HCT116 (cell line): ENCODE data around the gene RIN3. TPM values are rescaled to one million over a fixed set of nuclear protein-coding genes. Genes with fewer than 3 reads are reported as not detected.
A peak's percentile ranks its signal among the peaks of the same experiment; 100 is the strongest.

ENCODE experiments used
- ATAC-seq: fragments of 200-7000 bp; cut with Tn5 transposase; 2 replicates; pipeline ENCODE4 v1.9.1; 2020; ENCODE audit warnings: mild to moderate bottlenecking, moderate library complexity
- BruUV-seq: library from RNA; stranded (reverse); fragments of 400-500 nt; replicated peaks from 2 replicates; lab custom pipeline; 2021; lab: Mats Ljungman, UMichigan
- CTCF ChIA-PET: fragments of 300-600 bp; sonication (Branson Sonifier 250); formaldehyde crosslinking; loops from one replicate; lab custom pipeline; 2021; ENCODE audit warnings: antibody characterized with exemption; lab: Charles Lee
- POLR2A ChIA-PET: fragments of 300-600, 350-600 bp; sonication (Branson Sonifier 250); formaldehyde crosslinking; loops from one replicate; lab custom pipeline; 2021; ENCODE audit warnings: antibody characterized with exemption; lab: Charles Lee
- RAD21 ChIA-PET, 2 experiments: fragments of 300-600 bp; sonication (Branson Sonifier 250); formaldehyde crosslinking; loops; one replicate each; lab custom pipeline; 2023; ENCODE audit warnings: low total read pairs in 2 of 2; ENCODE audit not compliant: uncharacterized antibody in 2 of 2, unreplicated experiment in 2 of 2, low non-redundant PET in 1 of 2; lab: Charles Lee
- DNase-seq: peaks from one replicate; pipeline ENCODE4 v3.0.0-alpha.2; 2010; ENCODE audit warnings: low read depth, low spot score
- H2AFZ ChIP-seq: fragments of 200-600 bp; shearing (Covaris generic), sonication (generic); 2 replicates; pipeline ENCODE4 v1.6.1; 2017; ENCODE audit warnings: low read depth, mixed run types, mixed read lengths, antibody characterized with exemption, low read length; ENCODE audit not compliant: poor library complexity, severe bottlenecking
- H3K27ac ChIP-seq: 2 replicates; pipeline ENCODE4 v1.5.1; 2012; ENCODE audit warnings: low read depth, low read length
- H3K27me3 ChIP-seq: fragments of 200-600 bp; sonication (generic); 2 replicates; pipeline ENCODE4 v1.6.1; 2016; ENCODE audit warnings: mixed run types, low read length, mixed read lengths; ENCODE audit not compliant: insufficient read depth
- H3K36me3 ChIP-seq, 2 experiments: fragments of 200-500 bp in 1 of 2; fragments of 200-600 bp in 1 of 2; sonication (Bioruptor generic) in 1 of 2; sonication (generic) in 1 of 2; 2 replicates each; pipeline versions ENCODE4 v1.5.1 to v1.6.1; 2014 to 2016; ENCODE audit warnings: low read length in 2 of 2, inconsistent platforms in 1 of 2, mixed read lengths in 1 of 2, mixed run types in 1 of 2; ENCODE audit not compliant: insufficient read depth in 2 of 2, control insufficient read depth in 1 of 2
- H3K4me1 ChIP-seq, 2 experiments: fragments of 200-600 bp in 1 of 2; sonication (generic) in 1 of 2; 2 replicates each; pipeline versions ENCODE4 v1.5.1 to v1.6.1; 2012 to 2017; ENCODE audit warnings: low read length in 2 of 2, inconsistent platforms in 1 of 2, mild to moderate bottlenecking in 1 of 2, mixed read lengths in 1 of 2, mixed run types in 1 of 2, moderate library complexity in 1 of 2; ENCODE audit not compliant: insufficient read depth in 2 of 2, control insufficient read depth in 1 of 2
- H3K4me2 ChIP-seq: fragments of 200-600 bp; sonication (generic); 2 replicates; pipeline ENCODE4 v1.6.1; 2017; ENCODE audit warnings: mixed run types, low read length, mixed read lengths
- H3K4me3 ChIP-seq, 2 experiments: fragments of 200-600 bp in 1 of 2; sonication (generic) in 1 of 2; replicated peaks in 1 of 2; 2 replicates each; pipeline ENCODE4 v1.5.1; 2011 to 2016; ENCODE audit warnings: low read length in 2 of 2, control low read depth in 1 of 2, low read depth in 1 of 2, mild to moderate bottlenecking in 1 of 2, mixed read lengths in 1 of 2, mixed run types in 1 of 2
- H3K79me2 ChIP-seq: fragments of 200-600 bp; sonication (generic); 2 replicates; pipeline ENCODE4 v1.6.1; 2017; ENCODE audit warnings: mild to moderate bottlenecking, mixed run types, low read length, moderate library complexity, mixed read lengths; ENCODE audit not compliant: insufficient read depth
- H3K9ac ChIP-seq: fragments of 200-600 bp; sonication (generic); 2 replicates; pipeline ENCODE4 v1.6.1; 2016; ENCODE audit warnings: low read length, mixed read lengths
- H3K9me2 ChIP-seq: fragments of 200-600 bp; sonication (generic), shearing (Covaris generic); 2 replicates; pipeline ENCODE4 v1.6.1; 2017; ENCODE audit warnings: mixed run types, mild to moderate bottlenecking, moderate library complexity; ENCODE audit not compliant: insufficient read depth
- H3K9me3 ChIP-seq, 2 experiments: fragments of 200-500 bp in 1 of 2; fragments of 200-600 bp in 1 of 2; sonication (Bioruptor generic) in 1 of 2; sonication (generic) in 1 of 2; 2 replicates each; pipeline ENCODE4 v1.6.1; 2014 to 2017; ENCODE audit warnings: low read length in 2 of 2, mixed read lengths in 2 of 2, inconsistent platforms in 1 of 2, low read depth in 1 of 2, mild to moderate bottlenecking in 1 of 2, mixed run types in 1 of 2, moderate library complexity in 1 of 2; ENCODE audit not compliant: control insufficient read depth in 1 of 2, insufficient read depth in 1 of 2
- H4K20me1 ChIP-seq: fragments of 200-600 bp; sonication (generic), shearing (Covaris generic); 2 replicates; pipeline ENCODE4 v1.6.1; 2017; ENCODE audit warnings: mixed run types, mild to moderate bottlenecking, moderate library complexity; ENCODE audit not compliant: insufficient read depth
- CBX3 ChIP-seq: IDR thresholded peaks from 2 replicates; pipeline ENCODE4 v1.6.1; 2012; ENCODE audit warnings: low read depth
- MAX ChIP-seq: IDR thresholded peaks from 2 replicates; pipeline ENCODE4 v1.6.1; 2012
- POLR2AphosphoS5 ChIP-seq: IDR thresholded peaks from 2 replicates; pipeline ENCODE4 v1.6.1; 2011; ENCODE audit warnings: mild to moderate bottlenecking, low read depth, low read length, moderate library complexity
- SP1 ChIP-seq: IDR thresholded peaks from 2 replicates; pipeline ENCODE4 v1.6.1; 2012; ENCODE audit warnings: low read depth
- intact Hi-C: fragments of 100-400 bp; cut with micrococcal nuclease; formaldehyde crosslinking; loops from 2 replicates; pipeline ENCODE4 v1.10.0; 2022
- total RNA-seq: library from RNA; stranded (reverse); gene quantifications from one replicate; pipeline ENCODE4 v1.2.1, GENCODE V29; 2021; ENCODE audit not compliant: unreplicated experiment

The RIN3 gene
- total RNA-seq, 1 experiment from 2014 or later, result 22.2 TPM

DNA sequence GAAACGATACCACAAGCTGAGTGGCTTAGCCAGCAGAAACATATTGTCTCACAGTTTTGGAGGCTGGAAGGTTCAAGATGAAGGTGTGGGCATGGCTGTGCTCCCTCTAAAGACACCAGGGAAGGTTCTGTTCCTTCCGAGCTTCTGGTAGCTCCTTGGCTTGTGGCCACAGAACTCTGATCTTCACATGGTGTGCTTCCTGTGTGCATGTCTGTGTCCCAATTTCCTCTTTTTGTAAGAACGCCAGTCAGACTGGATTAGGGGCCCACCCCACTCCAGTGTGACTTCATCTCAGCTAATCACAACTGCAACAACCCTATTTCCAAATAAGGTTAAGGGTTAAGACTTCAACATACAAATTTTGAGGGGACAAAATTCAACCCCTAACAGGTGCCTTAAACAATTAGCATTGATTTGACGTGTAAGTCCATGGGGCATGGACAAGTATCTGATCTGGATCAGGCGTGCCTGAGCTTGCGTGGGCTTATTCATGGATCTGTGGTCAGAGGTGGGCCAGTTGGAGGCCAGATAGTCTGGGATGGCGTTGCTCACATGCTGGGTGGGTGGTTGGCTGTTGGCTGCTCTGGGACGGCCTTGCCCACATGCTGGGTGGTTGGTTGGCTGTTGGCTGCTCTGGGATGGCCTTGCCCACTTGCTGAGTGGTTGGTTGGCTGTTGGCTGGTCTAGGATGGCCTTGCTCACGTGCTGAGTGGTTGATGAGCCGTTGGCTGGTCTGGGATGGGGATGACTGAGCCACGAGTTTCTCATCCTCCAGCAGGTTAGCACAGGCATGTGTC, 146.4 kb downstream of the RIN3 start:
- Histone ChIP-seq H3K27me3 (no peaks in the 10 kb centered on the region), H3K9me3 (no peaks in the 10 kb centered on the region), H3K79me2 (no peaks in the 10 kb centered on the region), H3K4me1 (no peaks in the 10 kb centered on the region), H3K9me2 (no peaks in the 10 kb centered on the region), H3K4me2 (no peak overlapping the region), H3K27ac (no peak overlapping the region), H3K36me3 (no peaks in the 10 kb centered on the region), H3K4me3 (no peak overlapping the region), H2AFZ (no peak overlapping the region), H3K9ac (no peak overlapping the region), H4K20me1 (no peaks in the 10 kb centered on the region)
- intact Hi-C loops, result no loop called here
- ChIA-PET RAD21 (no interaction called here), POLR2A (no interaction called here), CTCF (no interaction called here)
- TF ChIP-seq SP1, result no peak
- ATAC-seq (no peak), DNase-seq (no peak)
- TSS peak; percentile 16 for BruUV-seq

GRCh38 chr14:92660571-92660970, 147.0 kb downstream of the RIN3 start:
- DNase-seq (no peak), ATAC-seq (no peak)
- BruUV-seq, result no TSS peak
- H3K36me3 ChIP-seq, result no peaks in the 10 kb centered on the region
- H3K4me3 ChIP-seq, result no peak overlapping the region
- POLR2A ChIA-PET, result no interaction called here
- intact Hi-C loops, result no loop called here
- H4K20me1 ChIP-seq, result no peaks in the 10 kb centered on the region
- CTCF ChIA-PET, result no interaction called here
- no peaks in the 10 kb centered on the region for H3K4me1 ChIP-seq
- no peak overlapping the region for H3K4me2 ChIP-seq
- no peak overlapping the region for H2AFZ ChIP-seq
- H3K9me3 ChIP-seq, result no peaks in the 10 kb centered on the region
- TF ChIP-seq MAX, result no peak
- no peak for TF ChIP-seq CBX3
- no peak for TF ChIP-seq POLR2AphosphoS5
- TF ChIP-seq, all 23 proteins: peak for 0
- H3K27me3 ChIP-seq, result no peaks in the 10 kb centered on the region
- no peaks in the 10 kb centered on the region for H3K9me2 ChIP-seq
- no peaks in the 10 kb centered on the region for H3K79me2 ChIP-seq
- RAD21 ChIA-PET, result no interaction called here
- no peak overlapping the region for H3K27ac ChIP-seq
- no peak overlapping the region for H3K9ac ChIP-seq
